ENCODE results near the gene ZBTB20. TPM values are rescaled to one million over a fixed set of nuclear protein-coding genes. Genes with fewer than 3 reads are reported as not detected.

ZBTB20 gene
- total RNA-seq, 1 donor from 2014 or later: 62.0 TPM

DNA sequence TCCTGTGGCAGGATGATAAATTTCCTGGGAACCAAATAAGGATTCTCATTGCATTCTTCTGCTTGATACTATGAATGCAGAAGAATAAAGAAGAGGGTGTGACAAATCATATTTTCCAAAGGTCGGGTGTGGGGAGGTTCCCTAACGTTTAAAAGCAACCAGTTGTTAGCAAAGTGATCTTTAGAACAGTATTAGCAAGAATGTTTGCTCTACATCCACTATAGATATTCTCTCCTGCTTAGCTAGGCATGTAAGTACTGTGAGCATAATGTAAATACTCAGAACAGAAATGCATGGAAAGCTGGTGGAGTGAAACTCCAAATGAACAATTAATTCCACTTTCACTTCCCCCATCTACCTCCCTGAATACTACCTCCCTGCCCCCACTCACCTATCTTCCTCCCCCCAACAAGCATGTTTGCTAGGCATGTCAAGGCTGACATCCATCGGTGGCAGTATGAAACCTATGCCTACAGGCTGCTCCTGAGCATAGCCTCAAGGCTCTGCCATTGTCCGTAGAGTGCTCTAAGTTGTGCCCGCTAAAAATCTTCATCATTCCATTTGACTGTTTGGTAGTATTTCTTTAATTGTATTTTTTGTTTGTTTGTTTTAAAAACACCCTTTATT lies 523.6 kb downstream of the ZBTB20 start:
- intact Hi-C loops (cut with micrococcal nuclease): loop anchor here (10.0 kb wide), 1 partner anchor 169 kb away; no protein-coding TSS in a partner anchor
- Histone ChIP-seq H3K36me3 (no peaks in the 10 kb centered on the region), H3K4me3 (peak overlapping the region; percentile 68), H3K27me3 (ENCODE audit: low read depth) (no peaks in the 10 kb centered on the region), H3K27ac (replicated peaks) (peak overlapping the region; percentile 95), H3K9me3 (replicated peaks) (no peaks in the 10 kb centered on the region), H3K4me1 (peaks cover 92% of the 10 kb centered on the region)
- DNase-seq: no peak
- TF ChIP-seq, protein P1, sequence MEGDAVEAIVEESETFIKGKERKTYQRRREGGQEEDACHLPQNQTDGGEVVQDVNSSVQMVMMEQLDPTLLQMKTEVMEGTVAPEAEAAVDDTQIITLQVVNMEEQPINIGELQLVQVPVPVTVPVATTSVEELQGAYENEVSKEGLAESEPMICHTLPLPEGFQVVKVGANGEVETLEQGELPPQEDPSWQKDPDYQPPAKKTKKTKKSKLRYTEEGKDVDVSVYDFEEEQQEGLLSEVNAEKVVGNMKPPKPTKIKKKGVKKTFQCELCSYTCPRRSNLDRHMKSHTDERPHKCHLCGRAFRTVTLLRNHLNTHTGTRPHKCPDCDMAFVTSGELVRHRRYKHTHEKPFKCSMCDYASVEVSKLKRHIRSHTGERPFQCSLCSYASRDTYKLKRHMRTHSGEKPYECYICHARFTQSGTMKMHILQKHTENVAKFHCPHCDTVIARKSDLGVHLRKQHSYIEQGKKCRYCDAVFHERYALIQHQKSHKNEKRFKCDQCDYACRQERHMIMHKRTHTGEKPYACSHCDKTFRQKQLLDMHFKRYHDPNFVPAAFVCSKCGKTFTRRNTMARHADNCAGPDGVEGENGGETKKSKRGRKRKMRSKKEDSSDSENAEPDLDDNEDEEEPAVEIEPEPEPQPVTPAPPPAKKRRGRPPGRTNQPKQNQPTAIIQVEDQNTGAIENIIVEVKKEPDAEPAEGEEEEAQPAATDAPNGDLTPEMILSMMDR (IDR thresholded peaks at IDR 0.05; ENCODE audit: borderline replicate concordance): no peak

GRCh38 chr3:114622001-114622400 lies 525.1 kb downstream of the ZBTB20 start:
- Histone ChIP-seq H3K4me1 (peaks cover 91% of the 10 kb centered on the region), H3K4me3 (peak overlapping the region; percentile 68), H3K36me3 (no peaks in the 10 kb centered on the region), H3K27me3 (ENCODE audit: low read depth) (no peaks in the 10 kb centered on the region), H3K27ac (replicated peaks) (peak overlapping the region; percentile 95), H3K9me3 (replicated peaks) (no peaks in the 10 kb centered on the region)
- no peak for DNase-seq
- TF ChIP-seq, protein P1 (IDR thresholded peaks at IDR 0.05; ENCODE audit: borderline replicate concordance): no peak
- intact Hi-C loops (cut with micrococcal nuclease): loop anchor here (10.0 kb wide), 1 partner anchor 167 kb away; no protein-coding TSS in a partner anchor

- Histone ChIP-seq H3K36me3 (no peaks in the 10 kb centered on the region), H3K27ac (replicated peaks) (no peak overlapping the region), H3K27me3 (ENCODE audit: low read depth) (no peaks in the 10 kb centered on the region), H3K4me3 (no peak overlapping the region), H3K9me3 (replicated peaks) (no peaks in the 10 kb centered on the region), H3K4me1 (peaks cover 88% of the 10 kb centered on the region)
- TF ChIP-seq, protein P1 (IDR thresholded peaks at IDR 0.05; ENCODE audit: borderline replicate concordance): no peak
- intact Hi-C loops (cut with micrococcal nuclease): loop anchor here (10.0 kb wide), 1 partner anchor 165 kb away; no protein-coding TSS in a partner anchor
- DNase-seq: no peak
Observed at GRCh38 chr3:114619771-114620170, 527.3 kb downstream of the ZBTB20 start.

DNA sequence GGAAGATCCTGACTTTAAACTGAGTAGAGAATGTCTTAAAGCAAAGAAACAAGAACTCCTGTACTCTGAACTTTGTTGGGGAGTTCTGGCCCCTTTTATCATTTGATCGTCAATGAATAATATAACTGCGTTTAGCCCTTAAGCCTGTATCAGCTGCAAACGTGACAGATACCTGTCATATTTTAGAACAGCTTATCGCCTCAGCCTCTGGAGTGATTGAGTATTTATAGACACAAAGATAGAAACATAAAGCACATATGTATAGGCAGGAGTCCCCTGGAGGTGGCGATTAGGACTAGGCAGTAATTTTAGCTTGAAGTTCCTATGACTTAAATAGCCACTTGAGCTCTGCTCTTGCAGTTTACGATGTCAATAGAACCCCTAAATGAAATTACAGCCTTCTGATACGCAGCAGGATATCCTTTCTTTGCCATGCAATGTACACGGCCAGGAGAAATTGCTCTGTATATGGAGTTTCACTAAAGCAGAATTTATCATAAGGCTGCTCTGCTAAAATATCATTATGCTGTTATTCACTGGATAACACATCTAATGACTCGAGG lies 531.5 kb downstream of the ZBTB20 start:
- TF ChIP-seq, protein P1 (IDR thresholded peaks at IDR 0.05; ENCODE audit: borderline replicate concordance): no peak
- Histone ChIP-seq H3K36me3 (no peaks in the 10 kb centered on the region), H3K4me1 (peaks cover 70% of the 10 kb centered on the region), H3K4me3 (no peak overlapping the region), H3K9me3 (replicated peaks) (no peaks in the 10 kb centered on the region), H3K27ac (replicated peaks) (no peak overlapping the region), H3K27me3 (ENCODE audit: low read depth) (no peaks in the 10 kb centered on the region)
- intact Hi-C loops (cut with micrococcal nuclease): no loop called here
- DNase-seq: no peak

DNA sequence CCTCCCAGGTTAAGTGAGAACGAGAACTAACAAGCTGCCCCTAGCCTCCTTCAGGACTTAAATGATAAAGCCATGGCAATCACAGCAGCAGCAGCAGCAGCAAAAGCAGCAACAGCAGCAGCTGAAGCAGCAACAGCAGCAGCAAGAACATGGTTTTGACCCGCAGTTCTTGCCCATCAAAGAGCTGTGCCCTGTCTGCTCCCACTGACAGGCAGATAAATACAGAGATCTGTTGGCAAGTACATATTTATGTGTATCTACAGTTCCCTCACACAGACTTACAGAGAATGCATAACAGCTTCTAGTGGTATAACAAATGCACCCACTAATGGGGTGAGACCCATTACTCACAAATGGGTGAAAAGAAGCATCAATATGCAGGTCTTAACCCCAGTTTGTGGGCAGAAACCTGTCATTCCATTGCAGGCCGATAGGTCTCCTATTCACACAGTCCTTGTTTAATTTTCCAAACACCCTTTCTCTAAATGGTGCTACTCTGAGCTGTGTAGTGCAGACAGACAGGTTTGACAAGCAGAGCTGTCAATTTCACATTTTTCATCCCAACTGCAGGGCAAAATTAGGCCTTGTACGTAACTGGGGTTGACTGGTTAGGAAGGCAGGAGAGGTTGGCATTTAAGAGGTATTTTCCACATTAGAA lies 537.0 kb downstream of the ZBTB20 start:
- H3K4me1 ChIP-seq: peaks cover 57% of the 10 kb centered on the region
- H3K9me3 ChIP-seq (replicated peaks): no peaks in the 10 kb centered on the region
- TF ChIP-seq, protein P1 (IDR thresholded peaks at IDR 0.05; ENCODE audit: borderline replicate concordance): no peak
- H3K36me3 ChIP-seq: no peaks in the 10 kb centered on the region
- H3K4me3 ChIP-seq: no peak overlapping the region
- intact Hi-C loops (cut with micrococcal nuclease): no loop called here
- H3K27me3 ChIP-seq (ENCODE audit: low read depth): no peaks in the 10 kb centered on the region
- peak overlapping the region; percentile 49 for H3K27ac ChIP-seq (replicated peaks)
- DNase-seq: no peak
